Activated T-cell treated with anti-CD3 and anti-CD28 coated beads for 48 hours (primary cell): ENCODE measurements around the gene SPATC1L.

Source experiments
- DNase-seq: peaks from one replicate; pipeline ENCODE4 v3.0.0-alpha.2; 2020; ENCODE audit warnings: low read depth

Gene SPATC1L

GRCh38 chr21:46120301-46121285 lies 63.7 kb downstream of the SPATC1L start:
- DNase-seq, result no peak

GRCh38 chr21:46119637-46120271 lies 64.5 kb downstream of the SPATC1L start:
- no peak for DNase-seq

GRCh38 chr21:46119144-46119636 lies 65.1 kb downstream of the SPATC1L start:
- DNase-seq, result no peak

DNA sequence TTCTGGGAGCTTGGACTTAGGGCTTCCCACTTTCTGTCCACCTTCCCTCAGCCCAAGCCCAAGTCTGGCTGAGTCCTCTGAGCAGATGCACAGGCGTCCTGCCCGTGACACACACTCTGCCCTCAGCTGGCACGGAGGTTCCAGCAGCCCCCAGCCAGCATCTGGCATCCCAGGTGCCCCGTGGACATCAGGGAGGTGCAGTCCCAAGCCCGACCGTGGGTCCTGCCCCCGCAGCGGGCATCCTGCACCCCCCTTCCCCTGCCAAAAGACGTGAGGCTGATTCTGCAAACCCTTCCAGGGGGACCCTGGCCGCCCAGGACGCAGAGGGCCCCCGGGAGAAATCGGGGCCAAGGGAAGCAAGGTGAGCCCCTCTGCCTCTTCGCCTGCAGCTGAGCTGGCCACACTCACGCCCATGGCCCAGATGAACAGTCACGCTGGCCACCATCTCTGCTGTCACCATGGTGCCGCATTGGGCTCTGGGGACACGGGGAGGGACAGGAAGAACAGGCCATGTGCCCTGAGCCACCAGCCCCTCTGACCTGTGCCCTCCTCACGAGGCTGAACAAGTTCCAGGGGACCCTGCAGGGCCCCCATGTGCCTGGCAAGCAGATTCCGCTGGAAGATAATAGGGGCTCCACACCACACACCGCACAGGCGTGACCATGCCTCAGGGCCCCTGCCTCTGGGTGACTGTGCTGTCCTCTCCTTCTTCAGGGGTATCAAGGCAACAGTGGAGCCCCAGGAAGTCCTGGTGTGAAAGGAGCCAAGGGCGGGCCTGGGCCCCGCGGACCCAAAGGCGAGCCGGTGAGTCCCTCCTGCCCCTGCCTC lies 65.7 kb downstream of the SPATC1L start:
- DNase-seq, result no peak

DNA sequence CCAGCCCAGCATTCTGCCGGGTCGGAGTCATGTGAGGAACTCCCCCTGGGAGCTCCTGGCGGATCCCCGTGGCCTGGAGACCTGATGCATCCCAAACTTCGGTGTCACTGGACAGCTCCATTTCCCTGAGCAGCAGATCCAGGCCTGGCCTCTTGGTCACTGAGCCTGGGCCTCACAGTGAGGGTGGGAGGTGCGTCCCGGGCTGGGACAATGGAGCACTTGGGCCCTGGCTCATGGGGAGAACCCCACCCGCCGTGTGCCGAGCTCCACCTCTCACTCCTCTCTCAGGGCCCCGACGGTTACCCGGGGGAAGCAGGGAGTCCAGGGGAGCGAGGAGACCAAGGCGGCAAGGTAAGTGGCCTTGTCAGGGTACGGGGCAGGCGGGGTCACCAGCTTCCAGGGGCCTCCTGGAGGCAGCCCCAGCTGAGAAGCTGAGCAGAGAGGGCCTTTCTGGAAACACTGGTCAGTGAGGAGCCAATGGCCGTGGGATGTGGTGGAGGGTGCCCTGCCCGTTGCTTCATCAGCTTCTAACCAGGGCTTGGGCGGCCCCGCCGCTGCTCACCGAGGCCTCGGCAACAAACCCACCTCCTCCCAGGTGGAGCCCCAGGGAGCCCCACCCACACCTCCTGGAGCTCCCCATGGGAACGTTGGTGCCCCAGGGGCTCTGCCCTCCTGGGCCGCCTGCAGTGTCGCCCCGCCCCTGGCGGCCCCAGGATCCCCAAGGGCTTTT lies 66.5 kb downstream of the SPATC1L start:
- DNase-seq, result no peak

DNA sequence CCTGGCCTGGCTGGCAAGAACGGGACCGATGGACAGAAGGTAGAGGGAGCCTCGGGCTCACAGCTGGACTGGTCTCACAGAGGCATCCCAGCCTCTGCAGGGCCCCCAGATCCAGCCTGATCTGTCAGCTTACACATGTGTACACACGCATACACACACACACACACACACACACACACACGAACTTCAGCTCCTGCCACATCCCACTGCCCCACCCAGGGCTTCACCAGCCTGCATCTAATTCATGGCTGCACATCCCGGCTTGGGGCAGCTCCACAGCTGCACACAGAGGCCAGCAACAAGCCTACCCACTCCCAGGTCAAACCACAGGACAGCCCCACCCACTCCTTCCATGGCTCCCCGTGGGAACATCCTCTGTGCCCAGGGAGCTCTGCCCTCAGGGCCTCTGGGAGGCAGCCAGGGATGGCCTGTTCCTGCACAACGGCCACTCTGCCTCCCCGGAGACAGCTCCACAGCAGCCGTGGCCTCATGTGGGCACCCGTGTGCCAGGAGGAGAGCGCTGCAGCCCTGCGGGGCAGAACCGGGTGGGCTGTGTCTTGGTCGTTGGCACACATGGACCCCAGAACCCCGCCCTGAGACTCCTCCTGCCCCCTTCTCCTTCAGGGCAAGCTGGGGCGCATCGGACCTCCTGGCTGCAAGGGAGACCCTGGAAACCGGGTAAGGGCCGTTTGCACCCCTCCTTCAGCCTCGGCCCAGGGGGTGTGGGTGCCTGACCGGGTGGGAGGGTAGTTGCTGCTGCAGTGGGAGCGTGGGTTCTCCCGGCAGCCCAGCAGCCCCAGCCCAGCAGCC lies 67.3 kb downstream of the SPATC1L start:
- DNase-seq, result no peak

- no peak for DNase-seq
Measured at GRCh38 chr21:46116189-46116775, 68.0 kb downstream of the SPATC1L start.

DNA sequence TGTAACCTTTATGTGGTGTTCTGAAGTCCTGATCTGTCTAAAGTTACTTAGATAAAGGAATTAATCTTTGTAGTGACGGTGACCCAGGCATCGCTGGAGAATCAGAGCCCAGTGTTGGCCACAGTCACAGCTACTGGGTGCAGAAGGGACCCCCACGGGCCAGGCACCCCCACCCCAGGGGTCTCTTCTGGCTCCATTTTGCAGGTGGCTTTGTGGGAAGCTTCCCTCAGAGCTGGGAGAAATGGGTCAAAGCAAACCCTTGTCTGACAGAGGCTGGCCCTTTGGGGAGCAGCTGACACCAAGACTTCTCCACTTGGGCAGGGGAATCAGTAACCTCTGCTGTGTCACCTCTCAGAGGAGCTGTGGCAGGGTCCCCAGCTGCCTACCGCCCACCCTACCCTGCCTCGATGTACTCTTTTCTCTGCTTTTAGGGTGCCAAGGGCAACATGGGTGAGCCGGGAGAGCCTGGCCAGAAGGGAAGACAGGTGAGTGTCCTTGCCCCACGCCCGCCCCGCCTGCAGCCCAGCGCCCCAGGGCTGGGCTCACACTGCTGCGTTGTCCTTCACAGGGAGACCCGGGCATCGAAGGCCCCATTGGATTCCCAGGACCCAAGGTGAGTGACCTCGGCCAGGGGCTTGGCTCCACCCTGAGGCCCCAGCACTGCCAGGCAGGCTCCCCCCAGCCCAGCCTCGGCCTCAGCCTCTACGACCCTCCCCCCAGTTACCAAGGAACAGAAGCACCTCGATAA lies 68.6 kb downstream of the SPATC1L start:
- DNase-seq, result no peak

DNA sequence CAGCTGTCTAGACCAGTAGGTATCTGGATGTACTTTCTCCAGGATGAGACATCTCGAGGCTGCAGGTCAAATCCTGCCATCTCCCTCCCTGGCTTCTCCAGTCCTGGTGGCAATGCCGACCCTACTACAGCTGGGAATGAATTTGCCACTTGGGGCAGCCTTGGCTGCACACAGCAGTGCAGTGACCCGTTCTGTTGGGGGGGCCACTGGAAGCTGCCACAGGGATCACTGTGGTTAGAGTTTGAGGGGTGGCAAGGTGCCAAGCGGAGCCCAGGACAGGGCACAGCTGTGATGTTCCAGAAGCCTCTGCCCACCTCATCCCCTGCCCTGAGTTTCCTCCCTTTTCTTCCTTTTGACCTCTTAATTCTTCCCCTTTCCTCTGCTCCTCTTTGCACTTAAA lies 69.3 kb downstream of the SPATC1L start:
- no peak for DNase-seq

GRCh38 chr21:46113497-46114176 lies 70.6 kb downstream of the SPATC1L start:
- no peak for DNase-seq

GRCh38 chr21:46112725-46113215 lies 71.5 kb downstream of the SPATC1L start:
- DNase-seq, result no peak

- DNase-seq, result no peak
Measured at GRCh38 chr21:46111857-46112724, 72.2 kb downstream of the SPATC1L start.

DNA sequence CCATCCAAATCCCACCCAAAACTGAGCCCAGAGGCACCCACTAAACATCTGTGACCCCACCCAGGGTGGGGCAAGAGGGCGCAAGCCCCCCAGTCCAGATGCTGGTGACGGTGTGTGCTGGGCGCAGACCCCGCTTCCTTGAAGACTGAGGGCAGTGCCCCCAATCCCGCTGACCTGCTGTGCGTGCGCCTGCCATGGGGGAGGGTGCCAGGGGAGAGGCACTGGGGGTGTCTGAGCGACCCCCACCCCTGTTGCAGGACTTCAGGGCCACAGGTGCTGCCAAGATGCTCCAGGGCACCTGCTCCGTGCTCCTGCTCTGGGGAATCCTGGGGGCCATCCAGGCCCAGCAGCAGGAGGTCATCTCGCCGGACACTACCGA lies 73.1 kb downstream of the SPATC1L start:
- no peak for DNase-seq
